ENCODE results near the gene CRIP2.

Gene CRIP2

DNA sequence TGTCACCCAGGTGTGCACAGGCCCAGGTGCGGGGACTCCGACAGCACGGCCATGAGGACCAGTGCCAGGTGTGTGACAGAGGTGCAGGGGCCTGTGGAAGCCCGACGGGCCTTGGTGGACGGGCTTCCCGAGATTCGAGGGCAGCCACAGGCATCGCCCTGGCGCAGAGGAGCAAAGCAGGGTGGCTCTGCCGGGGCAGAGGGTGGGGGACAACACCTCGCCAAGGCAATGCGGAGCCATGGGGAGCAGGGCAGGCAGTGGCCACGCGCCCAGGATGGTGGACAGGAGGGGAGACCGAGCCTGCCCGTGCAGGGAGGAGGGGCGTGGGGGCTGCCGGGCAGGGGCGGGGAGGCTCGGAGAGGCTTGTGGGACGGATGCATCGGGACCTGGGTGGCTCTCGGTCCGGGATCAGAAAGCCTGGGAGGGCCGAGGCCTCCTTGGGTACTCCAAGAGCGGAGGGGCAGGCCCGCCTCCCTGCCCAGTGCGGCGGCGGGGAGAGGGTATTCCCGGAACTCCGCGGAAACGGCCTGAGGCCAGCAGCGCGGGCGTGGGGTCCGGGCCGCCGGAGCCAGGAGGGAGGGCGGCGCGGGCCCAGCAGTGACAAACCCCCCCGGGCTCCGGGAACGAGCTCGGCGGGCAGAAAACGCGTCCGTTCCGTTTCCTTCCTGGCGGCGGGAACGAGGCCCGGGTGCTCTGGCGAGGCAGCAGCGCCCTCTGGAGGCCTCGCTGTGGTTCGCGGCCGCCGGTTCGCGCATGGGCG lies 53.4 kb downstream of the CRIP2 start:
- DNase-seq (ENCODE audit: low read depth in 2 of 2): peak; percentile 52 to 69

- DNase-seq (ENCODE audit: low read depth in 2 of 2): peak; percentile 61 to 71
Measured at GRCh38 chr14:105528586-105529318, 54.1 kb downstream of the CRIP2 start.

GRCh38 chr14:105529319-105529568 lies 54.6 kb downstream of the CRIP2 start:
- DNase-seq (ENCODE audit: low read depth in 2 of 2): no peak

Data from stimulated activated CD8-positive, alpha-beta memory T cell treated with anti-CD3 and anti-CD28 coated beads, Interleukin-7, amount 100 ng/mL, for 4 hours (primary cell).